Ectodermal cell (in vitro differentiated cells): ENCODE data around the gene KCNQ5.

Source experiments
- H3K27ac ChIP-seq: 2 replicates; pipeline ENCODE4 v1.7.0; 2013; ENCODE audit warnings: mild to moderate bottlenecking, low read depth, low read length; ENCODE audit not compliant: insufficient read depth, poor library complexity, severe bottlenecking
- H3K27me3 ChIP-seq: 2 replicates; pipeline ENCODE4 v1.7.0; 2013; ENCODE audit warnings: mild to moderate bottlenecking, low read length; ENCODE audit not compliant: insufficient read depth, control insufficient read depth, poor library complexity, severe bottlenecking
- H3K36me3 ChIP-seq: one replicate; pipeline ENCODE4 v1.7.0; 2013; ENCODE audit warnings: low read length; ENCODE audit not compliant: control insufficient read depth, insufficient read depth
- H3K4me1 ChIP-seq: one replicate; pipeline ENCODE4 v1.7.0; 2013; ENCODE audit warnings: low read length; ENCODE audit not compliant: control insufficient read depth, insufficient read depth
- H3K4me3 ChIP-seq: 2 replicates; pipeline ENCODE4 v1.7.0; 2013; ENCODE audit warnings: low read depth, low read length, control low read depth; ENCODE audit not compliant: insufficient read depth
- H3K9me3 ChIP-seq: 2 replicates; pipeline ENCODE4 v1.7.0; 2013; ENCODE audit warnings: mild to moderate bottlenecking, low read length, moderate library complexity; ENCODE audit not compliant: control insufficient read depth
- WGBS, 2 experiments: methylation state at CpG; one replicate each; pipeline ENCODE4 v1.1.7; 2013; ENCODE audit warnings: missing lambda C conversion rate in 2 of 2; 5-methylcytosine and 5-hydroxymethylcytosine counted together

KCNQ5 gene

GRCh38 chr6:72999995-73000394 is 378.1 kb downstream of the KCNQ5 start:
- 94% methylated on average over 5 of the region's 5 CpGs for WGBS, 2 experiments
- H3K27ac ChIP-seq, result no peak overlapping the region
- no peak overlapping the region for H3K4me3 ChIP-seq
- H3K9me3 ChIP-seq, result no peaks in the 10 kb centered on the region
- no peaks in the 10 kb centered on the region for H3K36me3 ChIP-seq
- no peaks in the 10 kb centered on the region for H3K27me3 ChIP-seq
- no peaks in the 10 kb centered on the region for H3K4me1 ChIP-seq

GRCh38 chr6:73000460-73000859 is 378.6 kb downstream of the KCNQ5 start:
- H3K36me3 ChIP-seq, result no peaks in the 10 kb centered on the region
- WGBS, 2 experiments, result 90 to 92% methylated on average over 3 of the region's 3 CpGs
- H3K9me3 ChIP-seq, result no peaks in the 10 kb centered on the region
- H3K4me1 ChIP-seq, result no peaks in the 10 kb centered on the region
- H3K27me3 ChIP-seq, result no peaks in the 10 kb centered on the region
- H3K27ac ChIP-seq, result no peak overlapping the region
- H3K4me3 ChIP-seq, result no peak overlapping the region

GRCh38 chr6:73002588-73002987 is 380.7 kb downstream of the KCNQ5 start:
- Histone ChIP-seq H3K9me3 (no peaks in the 10 kb centered on the region), H3K27me3 (no peaks in the 10 kb centered on the region), H3K4me1 (no peaks in the 10 kb centered on the region), H3K4me3 (no peak overlapping the region), H3K36me3 (no peaks in the 10 kb centered on the region), H3K27ac (no peak overlapping the region)

GRCh38 chr6:73003302-73003701 is 381.4 kb downstream of the KCNQ5 start:
- no peaks in the 10 kb centered on the region for H3K36me3 ChIP-seq
- no peak overlapping the region for H3K4me3 ChIP-seq
- H3K4me1 ChIP-seq, result no peaks in the 10 kb centered on the region
- H3K27ac ChIP-seq, result no peak overlapping the region
- H3K27me3 ChIP-seq, result no peaks in the 10 kb centered on the region
- 91 to 92% methylated on average over 3 of the region's 3 CpGs for whole genome bisulfite sequencing, 2 experiments
- H3K9me3 ChIP-seq, result no peaks in the 10 kb centered on the region

- no peaks in the 10 kb centered on the region for H3K36me3 ChIP-seq
- H3K27ac ChIP-seq, result no peak overlapping the region
- H3K27me3 ChIP-seq, result no peaks in the 10 kb centered on the region
- H3K4me1 ChIP-seq, result no peaks in the 10 kb centered on the region
- H3K9me3 ChIP-seq, result no peaks in the 10 kb centered on the region
- no peak overlapping the region for H3K4me3 ChIP-seq
Observed at GRCh38 chr6:73004231-73004630, 382.4 kb downstream of the KCNQ5 start.

- WGBS, 2 experiments, result 93% methylated on average over 2 of the region's 2 CpGs
- H3K9me3 ChIP-seq, result no peaks in the 10 kb centered on the region
Observed at GRCh38 chr6:73004861-73005260, 383.0 kb downstream of the KCNQ5 start.

GRCh38 chr6:73006146-73006545 is 384.3 kb downstream of the KCNQ5 start:
- Histone ChIP-seq H3K27ac (no peak overlapping the region), H3K4me1 (no peaks in the 10 kb centered on the region), H3K4me3 (no peak overlapping the region), H3K27me3 (no peaks in the 10 kb centered on the region), H3K36me3 (no peaks in the 10 kb centered on the region), H3K9me3 (no peaks in the 10 kb centered on the region)
- 93 to 95% methylated on average over 2 of the region's 2 CpGs for WGBS, 2 experiments

More at GRCh38 chr6:73004861-73005260, 383.0 kb downstream of the KCNQ5 start:
- Histone ChIP-seq H3K27me3 (no peaks in the 10 kb centered on the region), H3K4me3 (no peak overlapping the region), H3K27ac (no peak overlapping the region), H3K36me3 (no peaks in the 10 kb centered on the region), H3K4me1 (no peaks in the 10 kb centered on the region)

GRCh38 chr6:73011945-73012344 is 390.1 kb downstream of the KCNQ5 start:
- Histone ChIP-seq H3K4me3 (no peak overlapping the region), H3K27ac (no peak overlapping the region), H3K4me1 (no peaks in the 10 kb centered on the region), H3K36me3 (no peaks in the 10 kb centered on the region), H3K9me3 (no peaks in the 10 kb centered on the region), H3K27me3 (no peaks in the 10 kb centered on the region)
- 96 to 98% methylated on average over 3 of the region's 3 CpGs for WGBS, 2 experiments

GRCh38 chr6:73017476-73017875 is 395.6 kb downstream of the KCNQ5 start:
- WGBS, 2 experiments, result 86 to 93% methylated on average over 2 of the region's 2 CpGs
- no peaks in the 10 kb centered on the region for H3K27me3 ChIP-seq
- no peaks in the 10 kb centered on the region for H3K9me3 ChIP-seq
- H3K27ac ChIP-seq, result no peak overlapping the region
- H3K36me3 ChIP-seq, result no peaks in the 10 kb centered on the region
- H3K4me1 ChIP-seq, result no peaks in the 10 kb centered on the region
- H3K4me3 ChIP-seq, result no peak overlapping the region

GRCh38 chr6:73024598-73024997 is 402.7 kb downstream of the KCNQ5 start:
- no peak overlapping the region for H3K27ac ChIP-seq
- no peak overlapping the region for H3K4me3 ChIP-seq
- H3K4me1 ChIP-seq, result peaks cover 4% of the 10 kb centered on the region
- H3K36me3 ChIP-seq, result no peaks in the 10 kb centered on the region
- H3K9me3 ChIP-seq, result no peaks in the 10 kb centered on the region
- WGBS, 2 experiments, result 90 to 95% methylated on average over 1 of the region's 1 CpG
- H3K27me3 ChIP-seq, result no peaks in the 10 kb centered on the region

- Histone ChIP-seq H3K27me3 (no peaks in the 10 kb centered on the region), H3K9me3 (no peaks in the 10 kb centered on the region), H3K27ac (no peak overlapping the region), H3K4me1 (peaks cover 4% of the 10 kb centered on the region), H3K36me3 (no peaks in the 10 kb centered on the region), H3K4me3 (no peak overlapping the region)
Observed at GRCh38 chr6:73027691-73028090, 405.8 kb downstream of the KCNQ5 start.
